CD8-positive, alpha-beta memory T cell (primary cell): ENCODE data around the gene ABCA9. TPM values are rescaled to one million over a fixed set of nuclear protein-coding genes. Genes with fewer than 3 reads are reported as not detected.
"Not testable (repeated sequence)": the region's sequence is repeated elsewhere in the genome, so short reads cannot be mapped to it uniquely, and the experiment has no call there.

Source experiments
- CTCF ChIA-PET: fragments of 350-600 bp; sonication (Branson Sonifier 250); formaldehyde crosslinking; loops from one replicate; lab custom pipeline; 2021; ENCODE audit warnings: antibody characterized with exemption; lab: Charles Lee
- POLR2A ChIA-PET: fragments of 350-600 bp; sonication (Branson Sonifier 250); formaldehyde crosslinking; loops from one replicate; lab custom pipeline; 2021; ENCODE audit warnings: antibody characterized with exemption; lab: Charles Lee
- DNase-seq, 5 donors: peaks; one replicate each; pipeline versions ENCODE4 v3.0.0 to v3.0.0-alpha.2; 2020 to 2022; ENCODE audit warnings: mixed read lengths in 1 of 5
- H3K27ac ChIP-seq: one replicate; pipeline ENCODE4 v1.7.0; 2013; ENCODE audit warnings: low read depth, mild to moderate bottlenecking, low read length, moderate library complexity
- H3K27me3 ChIP-seq: 2 replicates; pipeline ENCODE4 v1.7.0; 2013; ENCODE audit warnings: low read length, mild to moderate bottlenecking; ENCODE audit not compliant: insufficient read depth, poor library complexity, severe bottlenecking
- H3K36me3 ChIP-seq: 2 replicates; pipeline ENCODE4 v1.7.0; 2013; ENCODE audit warnings: mild to moderate bottlenecking, low read length, moderate library complexity; ENCODE audit not compliant: insufficient read depth
- H3K4me1 ChIP-seq: 2 replicates; pipeline ENCODE4 v1.7.0; 2013; ENCODE audit warnings: mild to moderate bottlenecking, low read length, moderate library complexity; ENCODE audit not compliant: insufficient read depth
- H3K4me3 ChIP-seq: 2 replicates; pipeline ENCODE4 v1.7.0; 2013; ENCODE audit warnings: mild to moderate bottlenecking, low read length
- H3K9me3 ChIP-seq: 2 replicates; pipeline ENCODE4 v1.7.0; 2013; ENCODE audit warnings: mild to moderate bottlenecking, low read length
- H3K27ac Mint-ChIP-seq, 8 donors: one replicate each; pipeline ENCODE4 v1.8.0; 2020 to 2021; ENCODE audit warnings: mixed read lengths in 8 of 8, mild to moderate bottlenecking in 6 of 8, inconsistent platforms in 3 of 8, moderate library complexity in 3 of 8
- H3K27me3 Mint-ChIP-seq, 2 donors: one replicate each; pipeline ENCODE4 v1.8.0; 2020 to 2021; ENCODE audit warnings: mixed read lengths in 2 of 2, mild to moderate bottlenecking in 1 of 2, moderate library complexity in 1 of 2
- H3K36me3 Mint-ChIP-seq, 3 donors: one replicate each; pipeline ENCODE4 v1.8.0; 2020 to 2021; ENCODE audit warnings: mixed read lengths in 3 of 3, inconsistent platforms in 1 of 3, mild to moderate bottlenecking in 1 of 3
- H3K4me1 Mint-ChIP-seq, 3 donors: one replicate each; pipeline ENCODE4 v1.8.0; 2020 to 2021; ENCODE audit warnings: mixed read lengths in 3 of 3, inconsistent platforms in 1 of 3, mild to moderate bottlenecking in 1 of 3
- H3K4me3 Mint-ChIP-seq, 7 donors: one replicate each; pipeline ENCODE4 v1.8.0; 2020 to 2021; ENCODE audit warnings: mixed read lengths in 7 of 7, mild to moderate bottlenecking in 6 of 7, moderate library complexity in 4 of 7, inconsistent platforms in 2 of 7
- H3K9me3 Mint-ChIP-seq, 5 donors: one replicate each; pipeline ENCODE4 v1.8.0; 2020 to 2022; ENCODE audit warnings: mixed read lengths in 5 of 5, mild to moderate bottlenecking in 3 of 5, moderate library complexity in 2 of 5, inconsistent platforms in 1 of 5
- polyA plus RNA-seq: library from polyadenylated mRNA; unstranded; fragments of 300-500 nt; fragmentation: Illumina TruSeq; gene quantifications from one replicate; pipeline ENCODE4 v1.2.3, GENCODE V29; 2021
- total RNA-seq, 2 experiments: library from RNA; stranded (reverse); gene quantifications; one replicate each; pipeline ENCODE4 v1.2.3, GENCODE V29; 2021

The ABCA9 gene
- total and polyA plus RNA-seq, 3 experiments from 2014 or later: not detected

DNA sequence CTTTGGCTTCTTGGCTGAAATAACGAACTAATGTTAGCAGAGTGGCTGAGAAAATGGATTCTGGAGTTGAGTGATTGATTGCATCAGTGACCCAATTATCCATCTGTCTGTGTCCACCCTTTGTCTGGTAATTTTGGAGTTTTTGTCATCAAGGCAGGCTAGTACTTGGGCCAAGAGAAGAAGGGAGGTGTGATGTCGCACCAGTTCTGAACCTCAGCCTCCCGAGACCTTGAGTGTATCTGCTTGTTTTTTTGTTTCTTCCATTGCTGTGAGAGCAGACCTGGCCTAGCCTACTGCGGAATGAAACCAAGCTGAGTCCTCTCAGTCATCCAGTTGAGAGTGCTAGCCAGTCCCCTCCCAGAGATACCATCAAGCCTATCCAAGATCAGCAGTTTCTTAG, 110.0 kb downstream of the ABCA9 start:
- no peaks in the 10 kb centered on the region for H3K36me3 ChIP-seq
- Mint-ChIP-seq H3K4me3 (no peak overlapping the region), H3K36me3 (no peaks in the 10 kb centered on the region), H3K27ac (no peak overlapping the region), H3K27me3 (peaks cover 3 to 5% of the 10 kb centered on the region in 2 donors), H3K4me1 (no peaks in the 10 kb centered on the region), H3K9me3 (peaks cover 0 to 2% (median 0%) of the 10 kb centered on the region in 5 donors)
- H3K27ac ChIP-seq: no peak overlapping the region
- no peaks in the 10 kb centered on the region for H3K9me3 ChIP-seq
- no peak overlapping the region for H3K4me3 ChIP-seq
- ChIA-PET POLR2A (no interaction called here), CTCF (no interaction called here)
- no peaks in the 10 kb centered on the region for H3K27me3 ChIP-seq
- no peaks in the 10 kb centered on the region for H3K4me1 ChIP-seq
- DNase-seq: no peak

DNA sequence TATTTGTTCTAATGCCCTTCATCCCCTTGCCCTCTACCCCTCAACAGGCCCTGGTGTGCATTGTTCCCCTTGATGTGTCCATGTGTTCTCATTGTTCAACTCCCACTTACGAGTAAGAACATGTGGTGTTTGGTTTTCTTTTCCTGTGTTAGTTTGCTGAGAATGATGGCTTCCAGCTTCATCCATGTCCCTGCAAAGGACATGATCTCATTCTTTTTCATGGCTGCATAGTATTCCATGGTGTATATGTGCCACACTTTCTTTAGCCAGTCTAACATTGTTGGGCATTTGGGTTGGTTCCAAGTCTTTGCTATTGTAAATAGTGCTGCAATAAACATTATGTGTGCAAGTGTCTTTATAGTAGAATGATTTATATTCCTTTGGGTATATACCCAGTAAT, 112.9 kb downstream of the ABCA9 start:
- H3K4me1 Mint-ChIP-seq, H3K27ac ChIP-seq, H3K4me1 ChIP-seq, H3K9me3 Mint-ChIP-seq, H3K36me3 ChIP-seq, POLR2A ChIA-PET, DNase-seq, H3K9me3 ChIP-seq, H3K4me3 Mint-ChIP-seq, H3K27me3 ChIP-seq, H3K4me3 ChIP-seq, H3K27ac Mint-ChIP-seq, H3K36me3 Mint-ChIP-seq, H3K27me3 Mint-ChIP-seq, CTCF ChIA-PET: not testable (repeated sequence)

DNA sequence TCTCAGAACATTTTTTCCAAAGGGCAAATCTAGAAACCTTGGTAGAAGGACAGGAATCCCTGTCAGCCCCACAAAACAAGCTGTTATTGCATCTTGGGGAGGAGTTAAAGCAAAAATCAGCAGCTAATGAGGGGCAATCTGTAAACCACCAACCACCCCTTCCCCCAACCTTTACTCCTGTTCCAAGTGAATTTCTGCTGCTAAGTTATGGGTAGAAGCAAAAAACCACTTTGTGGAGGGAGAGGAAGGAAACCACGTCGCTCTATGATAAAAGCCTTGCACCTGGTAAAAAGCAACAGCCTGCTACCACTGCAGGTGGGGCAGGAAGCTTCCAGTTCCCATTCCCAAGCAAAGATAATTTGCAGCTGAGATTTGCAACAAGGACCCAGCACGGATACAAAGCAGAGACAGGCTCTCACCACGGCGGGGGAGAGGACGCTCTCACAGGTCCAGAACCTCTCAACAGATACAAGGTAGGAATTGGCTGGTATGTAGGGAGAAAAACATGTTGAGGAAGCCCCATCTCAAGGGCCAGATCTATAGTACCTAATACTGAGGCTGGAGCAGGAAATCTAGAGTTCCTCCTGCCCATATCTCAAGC, 116.2 kb downstream of the ABCA9 start:
- H3K9me3 ChIP-seq: no peaks in the 10 kb centered on the region
- DNase-seq: no peak
- no peak overlapping the region for H3K4me3 Mint-ChIP-seq
- peaks cover 4 to 8% of the 10 kb centered on the region in 2 donors for H3K27me3 Mint-ChIP-seq
- H3K27ac ChIP-seq: no peak overlapping the region
- peaks cover 0 to 3% (median 0%) of the 10 kb centered on the region in 5 donors for H3K9me3 Mint-ChIP-seq
- H3K4me1 ChIP-seq: no peaks in the 10 kb centered on the region
- H3K27ac Mint-ChIP-seq: no peak overlapping the region
- no peaks in the 10 kb centered on the region for H3K36me3 Mint-ChIP-seq
- ChIA-PET CTCF (no interaction called here), POLR2A (no interaction called here)
- H3K27me3 ChIP-seq: no peaks in the 10 kb centered on the region
- H3K4me1 Mint-ChIP-seq: no peaks in the 10 kb centered on the region
- H3K4me3 ChIP-seq: no peak overlapping the region
- H3K36me3 ChIP-seq: no peaks in the 10 kb centered on the region

DNA sequence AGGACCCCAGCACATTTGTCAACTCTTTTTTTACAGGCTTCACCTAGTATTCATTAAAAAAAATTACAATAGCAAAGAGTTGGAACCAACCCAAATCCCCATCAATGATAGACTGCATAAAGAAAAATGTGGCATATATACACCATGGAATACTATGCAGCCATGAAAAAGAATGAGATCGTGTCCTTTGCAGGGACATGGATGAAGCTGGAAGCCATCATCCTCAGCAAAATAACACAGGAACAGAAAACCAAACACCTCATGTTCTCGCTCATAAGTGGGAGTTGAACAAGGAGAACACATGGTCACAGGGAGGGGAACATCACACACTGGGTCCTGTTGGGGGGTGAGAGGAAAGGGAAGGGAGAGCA, 116.9 kb downstream of the ABCA9 start:
- H3K4me1 ChIP-seq, H3K27me3 ChIP-seq, H3K4me3 ChIP-seq, H3K27me3 Mint-ChIP-seq, H3K27ac Mint-ChIP-seq, H3K27ac ChIP-seq, POLR2A ChIA-PET, H3K9me3 ChIP-seq, H3K4me3 Mint-ChIP-seq, H3K36me3 Mint-ChIP-seq, H3K36me3 ChIP-seq, CTCF ChIA-PET, H3K4me1 Mint-ChIP-seq, DNase-seq, H3K9me3 Mint-ChIP-seq: not testable (repeated sequence)

DNA sequence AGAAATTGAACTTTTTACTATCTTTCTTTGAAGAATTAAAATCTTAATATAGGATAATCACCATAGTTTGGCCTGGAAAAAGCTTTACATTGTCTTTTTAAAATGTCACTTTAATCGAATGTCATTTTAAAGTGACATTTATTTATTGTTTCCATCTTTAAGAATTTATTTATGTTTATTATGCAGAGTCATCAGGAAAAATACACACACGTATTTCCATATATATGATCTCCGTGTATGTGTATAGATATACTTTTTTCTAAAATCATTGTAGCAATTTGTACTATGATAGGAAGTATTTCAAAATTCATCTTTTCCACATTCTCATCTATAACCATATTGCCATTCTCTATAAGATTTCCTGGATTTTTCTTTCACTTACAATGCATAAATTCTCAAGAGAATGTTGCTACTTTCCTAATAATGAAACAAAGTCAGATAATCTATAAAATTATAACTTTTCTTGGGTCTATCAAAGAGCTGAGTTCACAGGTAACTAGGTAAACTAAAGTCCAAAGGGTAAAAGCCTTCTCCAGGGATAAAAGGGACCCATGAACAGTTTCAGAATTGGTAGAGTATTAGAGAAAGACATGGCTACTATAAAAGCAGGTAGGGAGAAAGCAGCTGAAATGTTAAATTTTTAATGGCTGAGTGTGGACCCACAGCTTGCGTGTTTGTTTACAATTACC, 117.5 kb downstream of the ABCA9 start:
- POLR2A ChIA-PET: no interaction called here
- Mint-ChIP-seq H3K4me1 (no peaks in the 10 kb centered on the region), H3K36me3 (no peaks in the 10 kb centered on the region), H3K27ac (no peak overlapping the region), H3K4me3 (no peak overlapping the region), H3K27me3 (peaks cover 4 to 8% of the 10 kb centered on the region in 2 donors), H3K9me3 (peaks cover 0 to 3% (median 0%) of the 10 kb centered on the region in 5 donors)
- no peak for DNase-seq
- H3K4me3 ChIP-seq: no peak overlapping the region
- CTCF ChIA-PET: no interaction called here
- H3K36me3 ChIP-seq: no peaks in the 10 kb centered on the region
- no peak overlapping the region for H3K27ac ChIP-seq
- no peaks in the 10 kb centered on the region for H3K9me3 ChIP-seq
- no peaks in the 10 kb centered on the region for H3K27me3 ChIP-seq
- H3K4me1 ChIP-seq: no peaks in the 10 kb centered on the region

DNA sequence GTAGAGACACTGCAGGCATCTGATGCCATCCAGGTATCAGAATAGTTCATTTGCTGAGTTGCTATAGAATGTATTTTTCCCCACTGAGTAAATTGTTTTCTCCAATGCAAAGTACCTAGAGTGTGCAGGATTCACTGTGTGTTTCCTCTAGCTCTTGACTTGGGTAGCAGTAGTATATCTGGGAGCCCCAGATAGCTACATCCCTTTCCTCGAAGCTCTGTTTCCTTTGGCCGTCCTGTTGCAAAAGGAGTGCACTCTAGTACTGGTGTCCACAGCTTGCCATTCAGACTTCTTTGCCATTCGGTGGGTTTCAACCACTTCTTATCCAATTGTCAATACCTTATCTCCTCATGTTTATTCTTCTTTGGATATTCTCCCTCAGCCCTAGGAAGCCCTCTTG, 118.3 kb downstream of the ABCA9 start:
- H3K27me3 ChIP-seq: no peaks in the 10 kb centered on the region
- Mint-ChIP-seq H3K4me3 (no peak overlapping the region), H3K27ac (no peak overlapping the region), H3K36me3 (no peaks in the 10 kb centered on the region), H3K9me3 (peaks cover 0 to 3% (median 0%) of the 10 kb centered on the region in 5 donors), H3K27me3 (peaks cover 7 to 8% of the 10 kb centered on the region in 2 donors), H3K4me1 (no peaks in the 10 kb centered on the region)
- no peaks in the 10 kb centered on the region for H3K9me3 ChIP-seq
- ChIA-PET CTCF (no interaction called here), POLR2A (no interaction called here)
- DNase-seq: no peak
- no peaks in the 10 kb centered on the region for H3K4me1 ChIP-seq
- H3K36me3 ChIP-seq: no peaks in the 10 kb centered on the region
- H3K27ac ChIP-seq: no peak overlapping the region
- H3K4me3 ChIP-seq: no peak overlapping the region

DNA sequence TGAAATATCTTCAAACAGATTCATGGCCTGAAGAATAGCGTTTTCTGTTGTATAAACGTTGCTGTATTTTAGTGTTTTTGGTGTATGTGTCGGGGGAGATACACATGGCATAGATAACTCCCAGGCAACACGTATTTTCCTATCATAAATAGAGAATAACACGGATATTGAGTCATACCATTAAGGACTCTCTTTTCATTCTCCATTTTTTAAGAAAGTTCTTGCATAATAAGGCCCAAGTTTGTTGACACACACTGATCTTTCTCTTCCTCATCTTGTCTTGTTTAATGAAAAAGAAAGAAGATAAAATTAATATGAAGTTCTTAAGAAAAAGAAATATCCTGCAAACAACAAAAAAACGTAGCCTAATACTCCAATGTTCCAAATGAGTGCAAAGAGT, 119.0 kb downstream of the ABCA9 start:
- no peaks in the 10 kb centered on the region for H3K4me1 Mint-ChIP-seq
- H3K27me3 Mint-ChIP-seq: peaks cover 8 to 11% of the 10 kb centered on the region in 2 donors
- no peak overlapping the region for H3K27ac ChIP-seq
- H3K4me3 Mint-ChIP-seq: no peak overlapping the region
- ChIA-PET POLR2A (no interaction called here), CTCF (no interaction called here)
- H3K27me3 ChIP-seq: no peaks in the 10 kb centered on the region
- DNase-seq: no peak
- no peaks in the 10 kb centered on the region for H3K36me3 Mint-ChIP-seq
- H3K4me3 ChIP-seq: no peak overlapping the region
- no peak overlapping the region for H3K27ac Mint-ChIP-seq
- H3K9me3 Mint-ChIP-seq: peaks cover 0 to 3% (median 0%) of the 10 kb centered on the region in 5 donors
- no peaks in the 10 kb centered on the region for H3K4me1 ChIP-seq
- no peaks in the 10 kb centered on the region for H3K36me3 ChIP-seq
- H3K9me3 ChIP-seq: no peaks in the 10 kb centered on the region

DNA sequence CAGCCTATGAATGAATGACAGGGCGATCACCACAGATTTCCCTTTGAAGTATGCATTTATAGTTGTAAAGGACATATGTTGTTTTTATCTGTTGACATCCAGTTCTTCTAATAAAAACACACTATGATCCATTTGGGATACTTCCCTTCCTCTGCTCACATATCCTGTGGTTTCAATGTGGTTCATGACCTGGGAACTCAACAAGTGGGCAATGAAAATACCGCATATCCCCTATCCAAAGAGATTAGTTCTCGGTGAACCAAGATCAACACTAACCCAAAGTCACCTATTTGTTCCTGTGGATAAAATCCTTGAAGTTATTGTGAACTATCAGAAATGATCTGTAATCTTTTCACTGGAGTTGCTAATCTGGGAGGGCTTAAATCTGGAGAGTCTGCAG, 121.5 kb downstream of the ABCA9 start:
- Histone ChIP-seq H3K27ac (no peak overlapping the region), H3K36me3 (no peaks in the 10 kb centered on the region), H3K4me3 (no peak overlapping the region), H3K4me1 (no peaks in the 10 kb centered on the region), H3K27me3 (no peaks in the 10 kb centered on the region), H3K9me3 (no peaks in the 10 kb centered on the region)
- Mint-ChIP-seq H3K27ac (no peak overlapping the region), H3K36me3 (no peaks in the 10 kb centered on the region), H3K4me1 (no peaks in the 10 kb centered on the region), H3K27me3 (peaks cover 6 to 19% of the 10 kb centered on the region in 2 donors), H3K4me3 (no peak overlapping the region), H3K9me3 (peaks cover 0 to 3% (median 0%) of the 10 kb centered on the region in 5 donors)
- POLR2A ChIA-PET: no interaction called here
- CTCF ChIA-PET: no interaction called here
- no peak for DNase-seq
